Panc1 (cell line): ENCODE data around the gene RBM45.

Source experiments
- POLR2AphosphoS5 ChIP-seq: IDR thresholded peaks from 2 replicates; pipeline ENCODE4 v1.6.1; 2012; ENCODE audit warnings: mild to moderate bottlenecking, low read depth, low read length, moderate library complexity
- SIN3A ChIP-seq: IDR thresholded peaks from 2 replicates; pipeline ENCODE4 v1.6.1; 2012; ENCODE audit warnings: low read depth, mild to moderate bottlenecking, low read length, moderate library complexity, borderline replicate concordance; ENCODE audit not compliant: insufficient read depth
- TCF7L2 ChIP-seq: IDR thresholded peaks from 2 replicates; pipeline ENCODE4 v1.6.1; 2011; ENCODE audit warnings: mild to moderate bottlenecking, low read depth, low read length, inconsistent platforms
- TF ChIP-seq, protein P1 (sequence below): fragments of 450-650 bp; IDR thresholded peaks from 2 replicates; pipeline ENCODE4 v1.5.1; 2017; ENCODE audit warnings: mild to moderate bottlenecking
- TF ChIP-seq, protein P2 (sequence below), 2 experiments: IDR thresholded peaks; 2 replicates each; pipeline ENCODE4 v1.6.1; 2011 to 2012; ENCODE audit warnings: low read depth in 2 of 2, control low read depth in 1 of 2, low read length in 1 of 2, mild to moderate bottlenecking in 1 of 2, moderate library complexity in 1 of 2; ENCODE audit not compliant: insufficient read depth in 1 of 2

DNA sequence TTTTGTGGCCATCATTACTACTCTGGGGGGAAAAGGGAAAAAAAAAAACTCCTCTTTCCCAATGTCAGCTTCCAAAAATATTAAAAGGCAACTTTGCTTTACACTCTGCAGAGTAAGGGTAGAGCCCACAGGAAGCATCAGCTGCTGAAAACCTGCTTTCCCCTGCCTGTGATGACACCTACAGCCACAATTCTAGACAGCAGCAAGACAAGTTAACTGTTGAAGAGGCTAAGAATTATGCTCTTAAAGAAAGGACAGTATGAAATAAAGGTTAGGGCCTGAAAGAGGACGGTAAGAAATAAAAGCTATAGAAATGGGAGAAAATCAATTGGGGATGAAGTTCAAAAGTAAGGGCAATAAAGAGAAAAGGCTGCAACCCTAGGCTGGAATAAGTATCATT, 42.7 kb upstream of the RBM45 start:
- TF ChIP-seq POLR2AphosphoS5 (no peak), TCF7L2 (no peak), SIN3A (no peak)
- TF ChIP-seq, protein P1, sequence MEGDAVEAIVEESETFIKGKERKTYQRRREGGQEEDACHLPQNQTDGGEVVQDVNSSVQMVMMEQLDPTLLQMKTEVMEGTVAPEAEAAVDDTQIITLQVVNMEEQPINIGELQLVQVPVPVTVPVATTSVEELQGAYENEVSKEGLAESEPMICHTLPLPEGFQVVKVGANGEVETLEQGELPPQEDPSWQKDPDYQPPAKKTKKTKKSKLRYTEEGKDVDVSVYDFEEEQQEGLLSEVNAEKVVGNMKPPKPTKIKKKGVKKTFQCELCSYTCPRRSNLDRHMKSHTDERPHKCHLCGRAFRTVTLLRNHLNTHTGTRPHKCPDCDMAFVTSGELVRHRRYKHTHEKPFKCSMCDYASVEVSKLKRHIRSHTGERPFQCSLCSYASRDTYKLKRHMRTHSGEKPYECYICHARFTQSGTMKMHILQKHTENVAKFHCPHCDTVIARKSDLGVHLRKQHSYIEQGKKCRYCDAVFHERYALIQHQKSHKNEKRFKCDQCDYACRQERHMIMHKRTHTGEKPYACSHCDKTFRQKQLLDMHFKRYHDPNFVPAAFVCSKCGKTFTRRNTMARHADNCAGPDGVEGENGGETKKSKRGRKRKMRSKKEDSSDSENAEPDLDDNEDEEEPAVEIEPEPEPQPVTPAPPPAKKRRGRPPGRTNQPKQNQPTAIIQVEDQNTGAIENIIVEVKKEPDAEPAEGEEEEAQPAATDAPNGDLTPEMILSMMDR: no peak
- TF ChIP-seq, protein P2, sequence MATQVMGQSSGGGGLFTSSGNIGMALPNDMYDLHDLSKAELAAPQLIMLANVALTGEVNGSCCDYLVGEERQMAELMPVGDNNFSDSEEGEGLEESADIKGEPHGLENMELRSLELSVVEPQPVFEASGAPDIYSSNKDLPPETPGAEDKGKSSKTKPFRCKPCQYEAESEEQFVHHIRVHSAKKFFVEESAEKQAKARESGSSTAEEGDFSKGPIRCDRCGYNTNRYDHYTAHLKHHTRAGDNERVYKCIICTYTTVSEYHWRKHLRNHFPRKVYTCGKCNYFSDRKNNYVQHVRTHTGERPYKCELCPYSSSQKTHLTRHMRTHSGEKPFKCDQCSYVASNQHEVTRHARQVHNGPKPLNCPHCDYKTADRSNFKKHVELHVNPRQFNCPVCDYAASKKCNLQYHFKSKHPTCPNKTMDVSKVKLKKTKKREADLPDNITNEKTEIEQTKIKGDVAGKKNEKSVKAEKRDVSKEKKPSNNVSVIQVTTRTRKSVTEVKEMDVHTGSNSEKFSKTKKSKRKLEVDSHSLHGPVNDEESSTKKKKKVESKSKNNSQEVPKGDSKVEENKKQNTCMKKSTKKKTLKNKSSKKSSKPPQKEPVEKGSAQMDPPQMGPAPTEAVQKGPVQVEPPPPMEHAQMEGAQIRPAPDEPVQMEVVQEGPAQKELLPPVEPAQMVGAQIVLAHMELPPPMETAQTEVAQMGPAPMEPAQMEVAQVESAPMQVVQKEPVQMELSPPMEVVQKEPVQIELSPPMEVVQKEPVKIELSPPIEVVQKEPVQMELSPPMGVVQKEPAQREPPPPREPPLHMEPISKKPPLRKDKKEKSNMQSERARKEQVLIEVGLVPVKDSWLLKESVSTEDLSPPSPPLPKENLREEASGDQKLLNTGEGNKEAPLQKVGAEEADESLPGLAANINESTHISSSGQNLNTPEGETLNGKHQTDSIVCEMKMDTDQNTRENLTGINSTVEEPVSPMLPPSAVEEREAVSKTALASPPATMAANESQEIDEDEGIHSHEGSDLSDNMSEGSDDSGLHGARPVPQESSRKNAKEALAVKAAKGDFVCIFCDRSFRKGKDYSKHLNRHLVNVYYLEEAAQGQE (IDR thresholded peaks at IDR 0.05; ENCODE audit: insufficient read depth in 1 of 2, low read depth in 2 of 2, low read length in 1 of 2): no peak
